Stimulated activated naive CD8-positive, alpha-beta T cell treated with anti-CD3 and anti-CD28 coated beads, Interleukin-15, amount 100 ng/mL, for 72 hours (primary cell): ENCODE data around the gene ARMC9.
A peak's percentile ranks its signal among the peaks of the same experiment; 100 is the strongest.

Experiments
- ATAC-seq: fragments of 150-1000 bp; cut with Tn5 transposase; 2 replicates; pipeline ENCODE4 v1.10.0; 2021; ENCODE audit warnings: mild to moderate bottlenecking, moderate library complexity
- DNase-seq, 2 donors: peaks; one replicate each; pipeline ENCODE4 v3.0.0; 2021 to 2022
- H3K27ac Mint-ChIP-seq, 2 donors: one replicate each; pipeline ENCODE4 v1.8.0; 2022; ENCODE audit warnings: mild to moderate bottlenecking in 2 of 2, mixed read lengths in 2 of 2, moderate library complexity in 2 of 2
- H3K27me3 Mint-ChIP-seq: one replicate; pipeline ENCODE4 v1.8.0; 2022; ENCODE audit warnings: mixed read lengths
- H3K4me1 Mint-ChIP-seq: one replicate; pipeline ENCODE4 v1.8.0; 2022; ENCODE audit warnings: mild to moderate bottlenecking, mixed read lengths
- H3K4me3 Mint-ChIP-seq, 2 donors: one replicate each; pipeline ENCODE4 v1.8.0; 2022; ENCODE audit warnings: mild to moderate bottlenecking in 2 of 2, mixed read lengths in 2 of 2, moderate library complexity in 1 of 2
- H3K9me3 Mint-ChIP-seq, 2 donors: one replicate each; pipeline ENCODE4 v1.8.0; 2022; ENCODE audit warnings: mixed read lengths in 2 of 2

Gene ARMC9

GRCh38 chr2:231270221-231271114 is 72.0 kb downstream of the ARMC9 start:
- ATAC-seq (no peak), DNase-seq (no peak)
- no peak overlapping the region for H3K27ac Mint-ChIP-seq
- no peaks in the 10 kb centered on the region for H3K9me3 Mint-ChIP-seq
- no peaks in the 10 kb centered on the region for H3K4me1 Mint-ChIP-seq
- H3K4me3 Mint-ChIP-seq = no peak overlapping the region
- no peaks in the 10 kb centered on the region for H3K27me3 Mint-ChIP-seq

- H3K27ac Mint-ChIP-seq = no peak overlapping the region
- DNase-seq = no peak
- H3K27me3 Mint-ChIP-seq = no peaks in the 10 kb centered on the region
- ATAC-seq = no peak
- H3K4me1 Mint-ChIP-seq = peaks cover 3% of the 10 kb centered on the region
- H3K4me3 Mint-ChIP-seq = no peak overlapping the region
- no peaks in the 10 kb centered on the region for H3K9me3 Mint-ChIP-seq
These were observed 74.6 kb downstream of the ARMC9 start for GRCh38 chr2:231272991-231273390.

- H3K27ac Mint-ChIP-seq = peak overlapping the region in 1 of 2 donors; percentile 51
- no peak for DNase-seq
These were observed 78.6 kb downstream of the ARMC9 start for GRCh38 chr2:231276987-231277386.

GRCh38 chr2:231277962-231278361 is 79.5 kb downstream of the ARMC9 start:
- Mint-ChIP-seq H3K4me1 (peaks cover 5% of the 10 kb centered on the region), H3K9me3 (no peaks in the 10 kb centered on the region), H3K27me3 (no peaks in the 10 kb centered on the region), H3K4me3 (no peak overlapping the region), H3K27ac (no peak overlapping the region)
- DNase-seq = no peak
- peak; percentile 35 for ATAC-seq

More at GRCh38 chr2:231276987-231277386, 78.6 kb downstream of the ARMC9 start:
- Mint-ChIP-seq H3K27me3 (no peaks in the 10 kb centered on the region), H3K4me3 (no peak overlapping the region), H3K9me3 (no peaks in the 10 kb centered on the region), H3K4me1 (peaks cover 5% of the 10 kb centered on the region)
- ATAC-seq = no peak

GRCh38 chr2:231278868-231279267 is 80.4 kb downstream of the ARMC9 start:
- no peak overlapping the region for H3K27ac Mint-ChIP-seq
- H3K4me3 Mint-ChIP-seq = no peak overlapping the region

GRCh38 chr2:231280846-231281245 is 82.4 kb downstream of the ARMC9 start:
- DNase-seq = no peak
- Mint-ChIP-seq H3K27me3 (no peaks in the 10 kb centered on the region), H3K4me1 (peaks cover 5% of the 10 kb centered on the region), H3K9me3 (no peaks in the 10 kb centered on the region), H3K27ac (peak overlapping the region in 1 of 2 donors; percentile 82), H3K4me3 (no peak overlapping the region)
- ATAC-seq = no peak

More at GRCh38 chr2:231278868-231279267, 80.4 kb downstream of the ARMC9 start:
- H3K9me3 Mint-ChIP-seq = no peaks in the 10 kb centered on the region
- H3K27me3 Mint-ChIP-seq = no peaks in the 10 kb centered on the region
- ATAC-seq = no peak
- H3K4me1 Mint-ChIP-seq = peaks cover 5% of the 10 kb centered on the region
- no peak for DNase-seq

- Mint-ChIP-seq H3K27me3 (no peaks in the 10 kb centered on the region), H3K4me3 (no peak overlapping the region), H3K4me1 (no peaks in the 10 kb centered on the region), H3K27ac (peak overlapping the region in 1 of 2 donors; percentile 90), H3K9me3 (no peaks in the 10 kb centered on the region)
- DNase-seq (no peak), ATAC-seq (no peak)
These were observed 85.9 kb downstream of the ARMC9 start for GRCh38 chr2:231284296-231284695.

GRCh38 chr2:231286964-231287363 is 88.5 kb downstream of the ARMC9 start:
- H3K4me1 Mint-ChIP-seq = no peaks in the 10 kb centered on the region
- no peaks in the 10 kb centered on the region for H3K27me3 Mint-ChIP-seq
- H3K9me3 Mint-ChIP-seq = no peaks in the 10 kb centered on the region
- ATAC-seq (no peak), DNase-seq (no peak)
- H3K27ac Mint-ChIP-seq = no peak overlapping the region
- no peak overlapping the region for H3K4me3 Mint-ChIP-seq

GRCh38 chr2:231287696-231288095 is 89.3 kb downstream of the ARMC9 start:
- DNase-seq (no peak), ATAC-seq (no peak)
- Mint-ChIP-seq H3K9me3 (no peaks in the 10 kb centered on the region), H3K4me1 (no peaks in the 10 kb centered on the region), H3K27ac (no peak overlapping the region), H3K4me3 (no peak overlapping the region), H3K27me3 (no peaks in the 10 kb centered on the region)

GRCh38 chr2:231288590-231288989 is 90.2 kb downstream of the ARMC9 start:
- Mint-ChIP-seq H3K4me1 (no peaks in the 10 kb centered on the region), H3K4me3 (no peak overlapping the region)

GRCh38 chr2:231290321-231291015 is 92.0 kb downstream of the ARMC9 start:
- H3K27ac Mint-ChIP-seq = no peak overlapping the region
- DNase-seq (no peak), ATAC-seq (no peak)
- H3K4me1 Mint-ChIP-seq = no peaks in the 10 kb centered on the region
- H3K9me3 Mint-ChIP-seq = no peaks in the 10 kb centered on the region
- no peaks in the 10 kb centered on the region for H3K27me3 Mint-ChIP-seq
- H3K4me3 Mint-ChIP-seq = no peak overlapping the region

More at GRCh38 chr2:231288590-231288989, 90.2 kb downstream of the ARMC9 start:
- DNase-seq (no peak), ATAC-seq (no peak)
- Mint-ChIP-seq H3K9me3 (no peaks in the 10 kb centered on the region), H3K27ac (no peak overlapping the region), H3K27me3 (no peaks in the 10 kb centered on the region)

- ATAC-seq (no peak), DNase-seq (no peak)
- no peaks in the 10 kb centered on the region for H3K4me1 Mint-ChIP-seq
- H3K27me3 Mint-ChIP-seq = no peaks in the 10 kb centered on the region
- H3K9me3 Mint-ChIP-seq = no peaks in the 10 kb centered on the region
- H3K4me3 Mint-ChIP-seq = no peak overlapping the region
- H3K27ac Mint-ChIP-seq = no peak overlapping the region
These were observed 94.2 kb downstream of the ARMC9 start for GRCh38 chr2:231292472-231293134.

- no peak for DNase-seq
These were observed 94.7 kb downstream of the ARMC9 start for GRCh38 chr2:231293163-231293562.

GRCh38 chr2:231294116-231294515 is 95.7 kb downstream of the ARMC9 start:
- Mint-ChIP-seq H3K27ac (peak overlapping the region in 1 of 2 donors; percentile 28), H3K4me1 (no peaks in the 10 kb centered on the region), H3K27me3 (no peaks in the 10 kb centered on the region), H3K9me3 (no peaks in the 10 kb centered on the region), H3K4me3 (no peak overlapping the region)
- no peak for DNase-seq
- no peak for ATAC-seq

More at GRCh38 chr2:231293163-231293562, 94.7 kb downstream of the ARMC9 start:
- H3K4me1 Mint-ChIP-seq = no peaks in the 10 kb centered on the region
- no peak overlapping the region for H3K27ac Mint-ChIP-seq
- no peaks in the 10 kb centered on the region for H3K9me3 Mint-ChIP-seq
- ATAC-seq = no peak
- no peaks in the 10 kb centered on the region for H3K27me3 Mint-ChIP-seq
- no peak overlapping the region for H3K4me3 Mint-ChIP-seq

- Mint-ChIP-seq H3K27ac (peak overlapping the region in 1 of 2 donors; percentile 93), H3K9me3 (no peaks in the 10 kb centered on the region)
These were observed 96.3 kb downstream of the ARMC9 start for GRCh38 chr2:231294571-231295362.

More at GRCh38 chr2:231294571-231295362, 96.3 kb downstream of the ARMC9 start:
- ATAC-seq (no peak), DNase-seq (no peak)
- no peaks in the 10 kb centered on the region for H3K4me1 Mint-ChIP-seq
- H3K27me3 Mint-ChIP-seq = no peaks in the 10 kb centered on the region
- no peak overlapping the region for H3K4me3 Mint-ChIP-seq
